HepG2 (cell line): ENCODE data around the gene MRPS31. TPM values are rescaled to one million over a fixed set of nuclear protein-coding genes. Genes with fewer than 3 reads are reported as not detected.

Source experiments
- ATAC-seq: fragments of 200-7000 bp; cut with Tn5 transposase; 3 replicates; pipeline ENCODE4 v1.9.1; 2020; ENCODE audit warnings: mild to moderate bottlenecking, moderate library complexity
- BruUV-seq: library from RNA; stranded (reverse); fragments of 400-500 nt; replicated peaks from 2 replicates; lab custom pipeline; 2021; lab: Mats Ljungman, UMichigan
- CTCF ChIA-PET: fragments of 300-600 bp; formaldehyde crosslinking; extraction: SDS; loops from one replicate; lab custom pipeline; 2021; ENCODE audit warnings: low total read pairs, inconsistent platforms, low intra/inter-chr PET ratio; lab: Yijun Ruan, JAX
- POLR2A ChIA-PET: fragments of 350-600 bp; sonication (Branson Sonifier 250); formaldehyde crosslinking; loops from one replicate; lab custom pipeline; 2020; ENCODE audit warnings: antibody characterized with exemption, inconsistent platforms; lab: Yijun Ruan, JAX
- DNase-seq: peaks from one replicate; pipeline ENCODE4 v3.0.0-alpha.2; 2015; ENCODE audit warnings: low spot score
- FAIRE-seq: peaks from 3 replicates; lab custom pipeline; 2011; peaks lifted over from hg19 to GRCh38; lab: Jason Lieb, UNC
- H2AFZ ChIP-seq: one replicate; pipeline ENCODE4 v1.6.1; 2011; ENCODE audit warnings: low read length, inconsistent platforms
- H3K27ac ChIP-seq: fragments of 300-600 bp; 3 replicates; pipeline ENCODE4 v1.8.0; 2011; ENCODE audit warnings: mixed run types, mild to moderate bottlenecking, mixed read lengths, low read length, inconsistent platforms; ENCODE audit not compliant: insufficient read depth; ENCODE audit errors: extremely low read length
- H3K27me3 ChIP-seq, 2 experiments: fragments of 200-600 bp in 1 of 2; 2 replicates in 1 of 2; 3 replicates in 1 of 2; pipeline versions ENCODE4 v1.6.0 to v1.8.0; 2011; ENCODE audit warnings: low read length in 2 of 2, mild to moderate bottlenecking in 2 of 2, moderate library complexity in 2 of 2, inconsistent platforms in 1 of 2; ENCODE audit not compliant: insufficient read depth in 2 of 2, control insufficient read depth in 1 of 2
- H3K36me3 ChIP-seq, 2 experiments: fragments of 200-600 bp in 1 of 2; replicated peaks in 1 of 2; 2 replicates in 1 of 2; 3 replicates in 1 of 2; pipeline versions ENCODE4 v1.5.1 to v1.8.0; 2011; ENCODE audit warnings: low read length in 2 of 2, inconsistent platforms in 1 of 2; ENCODE audit not compliant: insufficient read depth in 2 of 2, control insufficient read depth in 1 of 2
- H3K4me1 ChIP-seq: 2 replicates; pipeline ENCODE4 v1.5.1; 2012; ENCODE audit warnings: low read length, inconsistent platforms; ENCODE audit not compliant: insufficient read depth
- H3K4me2 ChIP-seq: 2 replicates; pipeline ENCODE4 v1.6.0; 2011; ENCODE audit warnings: low read depth, low read length, inconsistent platforms
- H3K4me3 ChIP-seq, 3 experiments: fragments of 200-600 bp in 1 of 3; sonication (generic), shearing (Covaris generic) in 1 of 3; replicated peaks in 1 of 3; 2 replicates each; pipeline ENCODE4 v1.5.1; 2011 to 2016; ENCODE audit warnings: low read length in 3 of 3, inconsistent platforms in 2 of 3, low read depth in 2 of 3, mild to moderate bottlenecking in 2 of 3, control low read depth in 1 of 3, mixed read lengths in 1 of 3; ENCODE audit not compliant: insufficient read depth in 1 of 3
- H3K79me2 ChIP-seq: one replicate; pipeline ENCODE4 v1.6.1; 2011; ENCODE audit warnings: low read length, inconsistent platforms; ENCODE audit not compliant: insufficient read depth
- H3K9ac ChIP-seq: 2 replicates; pipeline ENCODE4 v1.6.0; 2011; ENCODE audit warnings: mild to moderate bottlenecking, low read depth, low read length, inconsistent platforms; ENCODE audit not compliant: insufficient read depth
- H3K9me3 ChIP-seq: 2 replicates; pipeline ENCODE4 v1.5.1; 2012; ENCODE audit warnings: mild to moderate bottlenecking, low read length
- H4K20me1 ChIP-seq: 2 replicates; pipeline ENCODE4 v1.6.0; 2011; ENCODE audit warnings: inconsistent platforms, mild to moderate bottlenecking, low read length, moderate library complexity; ENCODE audit not compliant: insufficient read depth
- EEA1 ChIP-seq: sonication (generic); formaldehyde crosslinking; IDR thresholded peaks from 2 replicates; pipeline ENCODE4 v1.5.1; 2020; ENCODE audit warnings: mild to moderate bottlenecking, missing genetic modification reagents, borderline replicate concordance
- GTF2F1 ChIP-seq: fragments of 150-350 bp; IDR thresholded peaks from 2 replicates; pipeline ENCODE4 v1.6.1; 2014; ENCODE audit warnings: low read length
- KAT8 ChIP-seq: IDR thresholded peaks from 2 replicates; pipeline ENCODE4 v1.6.1; 2016; ENCODE audit warnings: missing genetic modification reagents, missing compliant biosample characterization
- NFKB2 ChIP-seq: sonication (generic); formaldehyde crosslinking; IDR thresholded peaks from 2 replicates; pipeline ENCODE4 v1.4.0; 2020; ENCODE audit warnings: missing genetic modification reagents, borderline replicate concordance
- RBM39 ChIP-seq: fragments of 200-400 bp; formaldehyde crosslinking; IDR thresholded peaks from one replicate; pipeline ENCODE4 v1.6.1; 2018; ENCODE audit warnings: antibody characterized with exemption, mild to moderate bottlenecking, low read depth, low read length; ENCODE audit not compliant: poor library complexity, severe bottlenecking
- RFX1 ChIP-seq: fragments of 450-650 bp; IDR thresholded peaks from 2 replicates; pipeline ENCODE4 v1.6.1; 2017
- TERF1 ChIP-seq: sonication (generic); formaldehyde crosslinking; IDR thresholded peaks from 2 replicates; pipeline ENCODE4 v1.8.0; 2022; ENCODE audit warnings: mild to moderate bottlenecking, missing genetic modification reagents, moderate library complexity
- TOE1 ChIP-seq: sonication (generic); formaldehyde crosslinking; IDR thresholded peaks from 2 replicates; pipeline ENCODE4 v1.4.0; 2020; ENCODE audit warnings: mild to moderate bottlenecking, missing genetic modification reagents
- ZC3H4 ChIP-seq: sonication (generic); formaldehyde crosslinking; IDR thresholded peaks from 2 replicates; pipeline ENCODE4 v1.4.0; 2020; ENCODE audit warnings: missing genetic modification reagents, borderline replicate concordance
- ZNF17 ChIP-seq: sonication (generic); formaldehyde crosslinking; IDR thresholded peaks from 2 replicates; pipeline ENCODE4 v1.5.0; 2020; ENCODE audit warnings: mild to moderate bottlenecking, missing genetic modification reagents
- ZNF710 ChIP-seq: sonication (generic); formaldehyde crosslinking; IDR thresholded peaks from 2 replicates; pipeline ENCODE4 v1.5.0; 2020; ENCODE audit warnings: mild to moderate bottlenecking, missing genetic modification reagents, borderline replicate concordance
- ZNF790 ChIP-seq: sonication (generic); formaldehyde crosslinking; IDR thresholded peaks from 2 replicates; pipeline ENCODE4 v1.8.0; 2022; ENCODE audit warnings: missing genetic modification reagents, mild to moderate bottlenecking, borderline replicate concordance
- ZNF83 ChIP-seq: sonication (generic); formaldehyde crosslinking; IDR thresholded peaks from 2 replicates; pipeline ENCODE4 v1.4.0; 2020; ENCODE audit warnings: missing genetic modification reagents, mild to moderate bottlenecking, borderline replicate concordance
- WGBS: methylation state at CpG from one replicate; pipeline ENCODE4 v1.1.6; 2017; ENCODE audit warnings: low lambda C conversion rate; 5-methylcytosine and 5-hydroxymethylcytosine counted together
- in situ Hi-C: cut with HindIII; loops from 2 replicates; pipeline ENCODE4 v1.10.0; 2017; ENCODE audit warnings: low pct_unique_long_range_greater_than_20kb; ENCODE audit not compliant: extremely low pct_ligation_motif_present
- intact Hi-C: fragments of 100-400 bp; cut with micrococcal nuclease; formaldehyde crosslinking; loops from one replicate; pipeline ENCODE4 v1.10.0; 2022; ENCODE audit not compliant: unreplicated experiment
- polyA plus RNA-seq, 8 experiments: library from polyadenylated mRNA; depleted of rRNA in 3 of 8; stranded (reverse) in 7 of 8; unstranded in 1 of 8; fragments of >200 nt; fragmentation: Illumina TruSeq in 4 of 8; extraction: Trizol in 4 of 8; gene quantifications; 2 replicates each; pipeline versions ENCODE4 v1.2.1 to v1.2.3, GENCODE V29; 2011 to 2016; ENCODE audit warnings: low read depth in 4 of 8, missing spikeins in 1 of 8, mixed read lengths in 1 of 8; ENCODE audit not compliant: insufficient read depth in 1 of 8
- total RNA-seq, 5 experiments: library from RNA; depleted of rRNA; stranded (reverse); fragments of >200 nt; fragmentation: Illumina TruSeq; extraction: Trizol; gene quantifications; 2 replicates each; pipeline ENCODE4 v1.2.3, GENCODE V29; 2016; ENCODE audit warnings: low read depth in 1 of 5
- TF ChIP-seq, protein P1 (sequence below): sonication (generic); formaldehyde crosslinking; IDR thresholded peaks from 2 replicates; pipeline ENCODE4 v1.5.0; 2020; ENCODE audit warnings: mild to moderate bottlenecking, missing genetic modification reagents
- TF ChIP-seq, protein P2 (sequence below): sonication (generic); formaldehyde crosslinking; IDR thresholded peaks from 2 replicates; pipeline ENCODE4 v1.8.0; 2022; ENCODE audit warnings: missing genetic modification reagents, mild to moderate bottlenecking, inconsistent platforms, borderline replicate concordance

Gene MRPS31
- total and polyA plus RNA-seq, 2 of the 13 experiments (the other 11 are each of a cell fraction or from before 2014, with no cell fraction given), result 23.7 to 34.1 TPM

DNA sequence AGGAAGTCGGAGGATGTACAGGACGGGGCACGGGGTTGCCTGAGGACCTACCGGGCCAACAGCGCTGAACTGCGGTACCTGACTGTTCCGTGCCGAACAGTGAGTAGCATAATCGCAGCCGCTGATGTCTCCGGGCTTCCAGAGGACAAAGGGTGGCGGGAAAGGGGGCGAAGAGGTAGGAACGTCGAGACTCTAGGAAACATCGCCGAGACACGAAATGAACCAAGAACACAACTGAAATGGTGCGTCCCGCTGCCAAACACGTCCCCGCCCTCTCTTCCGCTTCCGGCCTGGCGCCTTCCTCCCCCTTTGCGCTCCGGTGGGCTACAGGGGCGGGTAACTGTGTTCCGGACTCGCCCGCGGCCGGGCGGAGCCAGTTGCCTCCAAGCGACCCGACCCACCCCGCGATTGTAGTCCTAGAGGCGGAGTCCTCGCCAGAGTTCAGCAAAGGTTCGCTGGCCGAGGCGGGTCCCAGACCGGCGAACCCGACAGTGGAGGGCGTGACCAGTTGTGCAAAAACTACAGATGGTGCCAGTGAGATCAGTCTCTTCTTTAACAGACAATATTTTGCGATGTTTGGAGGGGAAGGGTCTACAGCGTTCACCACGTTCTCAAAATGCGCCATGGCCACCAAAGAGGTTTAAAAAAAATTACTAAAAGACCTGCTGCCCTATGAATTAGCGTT lies at the start of gene MRPS31 (continued):
- TF ChIP-seq ZNF17 (CRISPR knock-in tag) (no peak), ZNF710 (peak; percentile 82; the same call in 1 of the 2 replicates)

- no peak for FAIRE-seq
- DNase-seq, result no peak
- H3K4me2 ChIP-seq, result no peak overlapping the region
- BruUV-seq, result no TSS peak
- H3K4me1 ChIP-seq, result no peaks in the 10 kb centered on the region
- CTCF ChIA-PET, result no interaction called here
- no peaks in the 10 kb centered on the region for H3K9me3 ChIP-seq
- intact Hi-C loops, result loop anchor here (5.0 kb wide), 1 partner anchor 1558 kb away; no protein-coding TSS in a partner anchor
- H3K9ac ChIP-seq, result no peak overlapping the region
- H3K36me3 ChIP-seq, result no peaks in the 10 kb centered on the region
- H2AFZ ChIP-seq, result no peak overlapping the region
- H3K79me2 ChIP-seq, result no peaks in the 10 kb centered on the region
- in situ Hi-C loops, result no loop called here
- no peak overlapping the region for H3K27ac ChIP-seq
- H3K4me3 ChIP-seq, result no peak overlapping the region
- ATAC-seq, result no peak
- POLR2A ChIA-PET, result no interaction called here
- 8% methylated on average over 1 of the region's 1 CpG for WGBS
- no peaks in the 10 kb centered on the region for H3K27me3 ChIP-seq
- no peaks in the 10 kb centered on the region for H4K20me1 ChIP-seq
- TF ChIP-seq, protein P1, sequence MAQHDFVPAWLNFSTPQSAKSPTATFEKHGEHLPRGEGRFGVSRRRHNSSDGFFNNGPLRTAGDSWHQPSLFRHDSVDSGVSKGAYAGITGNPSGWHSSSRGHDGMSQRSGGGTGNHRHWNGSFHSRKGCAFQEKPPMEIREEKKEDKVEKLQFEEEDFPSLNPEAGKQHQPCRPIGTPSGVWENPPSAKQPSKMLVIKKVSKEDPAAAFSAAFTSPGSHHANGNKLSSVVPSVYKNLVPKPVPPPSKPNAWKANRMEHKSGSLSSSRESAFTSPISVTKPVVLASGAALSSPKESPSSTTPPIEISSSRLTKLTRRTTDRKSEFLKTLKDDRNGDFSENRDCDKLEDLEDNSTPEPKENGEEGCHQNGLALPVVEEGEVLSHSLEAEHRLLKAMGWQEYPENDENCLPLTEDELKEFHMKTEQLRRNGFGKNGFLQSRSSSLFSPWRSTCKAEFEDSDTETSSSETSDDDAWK, result no peak
- TF ChIP-seq ZNF83, result no peak
- TF ChIP-seq RFX1, result no peak
- TF ChIP-seq EEA1 (CRISPR knock-in tag), result no peak
- no peak for TF ChIP-seq ZNF790 (CRISPR knock-in tag)
- no peak for TF ChIP-seq RBM39
- no peak for TF ChIP-seq ZC3H4 (CRISPR knock-in tag)
- no peak for TF ChIP-seq TOE1 (CRISPR knock-in tag)
- TF ChIP-seq NFKB2 (CRISPR knock-in tag), result no peak
- TF ChIP-seq KAT8 (CRISPR knock-in tag), result no peak
- TF ChIP-seq, protein P2, sequence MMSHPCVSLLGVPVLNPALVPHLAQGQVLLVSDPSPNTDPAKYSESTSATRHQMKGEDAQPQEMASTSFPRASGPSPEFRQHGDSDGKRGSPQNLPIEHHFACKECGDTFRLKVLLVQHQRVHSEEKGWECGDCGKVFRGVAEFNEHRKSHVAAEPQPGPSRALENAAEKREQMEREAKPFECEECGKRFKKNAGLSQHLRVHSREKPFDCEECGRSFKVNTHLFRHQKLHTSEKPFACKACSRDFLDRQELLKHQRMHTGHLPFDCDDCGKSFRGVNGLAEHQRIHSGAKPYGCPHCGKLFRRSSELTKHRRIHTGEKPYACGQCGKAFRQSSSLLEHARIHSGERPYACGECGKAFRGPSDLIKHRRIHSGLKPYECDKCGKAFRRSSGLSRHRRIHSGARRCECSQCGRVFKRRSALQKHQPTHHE (CRISPR knock-in tag), result no peak
- no peak for TF ChIP-seq TERF1 (CRISPR knock-in tag)
- TF ChIP-seq GTF2F1, result no peak
These were observed 48.9 kb upstream of the MRPS31 start for GRCh38 chr13:40819797-40820315.
